ENCODE measurements around the gene AKAP9. TPM values are rescaled to one million over a fixed set of nuclear protein-coding genes. Genes with fewer than 3 reads are reported as not detected.
A peak's percentile ranks its signal among the peaks of the same experiment; 100 is the strongest.
"Not testable (repeated sequence)": the region's sequence is repeated elsewhere in the genome, so short reads cannot be mapped to it uniquely, and the experiment has no call there.

The AKAP9 gene
- total RNA-seq, 1 donor from 2014 or later: 50.0 TPM

- DNase-seq: no peak
Observed at GRCh38 chr7:92013611-92014010, 72.9 kb downstream of the AKAP9 start.

GRCh38 chr7:92020636-92021035 lies 80.0 kb downstream of the AKAP9 start:
- no peak for DNase-seq

- peak; percentile 6 for DNase-seq
Observed at GRCh38 chr7:92025260-92025659, 84.6 kb downstream of the AKAP9 start.

- DNase-seq: not testable (repeated sequence)
Observed at GRCh38 chr7:92026635-92027034, 86.0 kb downstream of the AKAP9 start.

GRCh38 chr7:92027128-92027527 lies 86.5 kb downstream of the AKAP9 start:
- not testable (repeated sequence) for DNase-seq

- DNase-seq: no peak
Observed at GRCh38 chr7:92028226-92028625, 87.6 kb downstream of the AKAP9 start.

GRCh38 chr7:92028686-92029085 lies 88.0 kb downstream of the AKAP9 start:
- no peak for DNase-seq

- no peak for DNase-seq
Observed at GRCh38 chr7:92034116-92034515, 93.5 kb downstream of the AKAP9 start.

GRCh38 chr7:92035576-92035975 lies 94.9 kb downstream of the AKAP9 start:
- DNase-seq: no peak

- no peak for DNase-seq
Observed at GRCh38 chr7:92039900-92040299, 99.2 kb downstream of the AKAP9 start.

GRCh38 chr7:92042056-92042737 lies 101.5 kb downstream of the AKAP9 start:
- DNase-seq: no peak

GRCh38 chr7:92043098-92043497 lies 102.4 kb downstream of the AKAP9 start:
- no peak for DNase-seq

- DNase-seq: no peak
Observed at GRCh38 chr7:92043637-92044036, 103.0 kb downstream of the AKAP9 start.

GRCh38 chr7:92044148-92044547 lies 103.5 kb downstream of the AKAP9 start:
- no peak for DNase-seq

GRCh38 chr7:92044940-92045339 lies 104.3 kb downstream of the AKAP9 start:
- no peak for DNase-seq

GRCh38 chr7:92051655-92052054 lies 111.0 kb downstream of the AKAP9 start:
- DNase-seq: no peak

- no peak for DNase-seq
Observed at GRCh38 chr7:92052159-92052558, 111.5 kb downstream of the AKAP9 start.

GRCh38 chr7:92052684-92053083 lies 112.0 kb downstream of the AKAP9 start:
- DNase-seq: no peak

- no peak for DNase-seq
Observed at GRCh38 chr7:92053312-92053711, 112.7 kb downstream of the AKAP9 start.

- no peak for DNase-seq
Observed at GRCh38 chr7:92056286-92056685, 115.6 kb downstream of the AKAP9 start.

- no peak for DNase-seq
Observed at GRCh38 chr7:92057375-92057774, 116.7 kb downstream of the AKAP9 start.

- DNase-seq: no peak
Observed at GRCh38 chr7:92058040-92058439, 117.4 kb downstream of the AKAP9 start.

GRCh38 chr7:92058899-92059298 lies 118.2 kb downstream of the AKAP9 start:
- DNase-seq: no peak

GRCh38 chr7:92061154-92061553 lies 120.5 kb downstream of the AKAP9 start:
- no peak for DNase-seq

GRCh38 chr7:92064438-92065029 lies 123.9 kb downstream of the AKAP9 start:
- DNase-seq: no peak

Data from dermis blood vessel endothelial cell (primary cell).